ENCODE results near the gene RAVER2. TPM values are rescaled to one million over a fixed set of nuclear protein-coding genes. Genes with fewer than 3 reads are reported as not detected.
A peak's percentile ranks its signal among the peaks of the same experiment; 100 is the strongest.

RAVER2 gene
- polyA plus RNA-seq (2013, experiment 1 of 2), result 6.4 TPM
- 6.5 TPM for polyA plus RNA-seq (2013, experiment 2 of 2)

DNA sequence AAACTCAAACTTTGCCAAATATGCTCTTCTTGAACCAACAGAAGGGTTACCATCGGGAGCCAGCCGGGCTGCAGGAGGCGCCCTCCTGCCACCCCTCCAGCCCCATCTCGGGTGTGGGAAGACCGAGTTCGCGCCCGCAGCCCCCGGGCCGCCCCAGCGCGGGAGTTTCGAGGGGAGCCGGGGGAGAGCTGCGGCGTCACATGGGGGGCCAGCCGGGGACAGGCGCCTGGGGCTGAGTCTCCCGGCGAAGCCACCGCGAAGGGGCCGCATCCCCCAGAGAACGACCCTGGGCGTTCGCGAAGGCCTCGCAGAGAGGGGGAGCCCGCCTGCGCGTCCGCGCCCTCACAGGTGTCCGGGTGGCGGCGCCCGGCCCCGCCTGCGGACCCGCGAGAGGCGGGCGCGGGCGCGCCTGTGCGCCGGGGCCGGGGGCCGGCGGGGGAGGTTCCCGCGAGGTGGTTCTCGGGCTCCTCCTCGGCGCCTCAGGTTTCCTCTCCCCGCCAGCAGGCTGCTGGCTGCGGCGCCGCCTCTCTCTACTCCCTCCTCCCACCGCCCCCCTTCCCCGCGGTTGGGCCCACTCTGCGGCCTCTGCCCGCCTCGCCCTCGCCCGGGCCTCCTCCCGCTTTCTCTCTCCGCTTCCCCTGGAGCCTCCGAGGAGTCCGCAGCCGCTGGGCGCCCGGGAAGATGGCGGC is at the start of gene RAVER2:
TSS of gene RAVER2 (plus strand) at position 584 of the 689 bp plus-strand sequence. CDS start at position 682, 98 bp downstream.
- H2BK120ac ChIP-seq (ENCODE audit: low read depth, low read length), result peak within 1 kb of the TSS; percentile 79
- peaks cover 5% of the 10 kb centered on the region for H3K79me1 ChIP-seq (replicated peaks; ENCODE audit: low read length, poor library complexity, severe bottlenecking)
- peaks cover 2% of the 10 kb centered on the region for H3K4me1 ChIP-seq (ENCODE audit: control insufficient read depth, insufficient read depth, low read depth, low read length)
- H2BK12ac ChIP-seq (ENCODE audit: low read length in 2 of 2), result peak within 1 kb of the TSS in 1 of 2 experiments; percentile 72
- H3K4ac ChIP-seq (ENCODE audit: low read depth in 1 of 2, low read length in 2 of 2), result peak within 1 kb of the TSS in 1 of 2 experiments; percentile 75
- H2BK15ac ChIP-seq (ENCODE audit: low read depth, poor library complexity, severe bottlenecking), result peak within 1 kb of the TSS; percentile 83
- peak within 1 kb of the TSS; percentile 75 for H3K9ac ChIP-seq (ENCODE audit: low read length)
- under 1% methylated on average over 60 of the region's 76 CpGs for WGBS
- H3K36me3 ChIP-seq (ENCODE audit: control insufficient read depth in 1 of 2, insufficient read depth in 2 of 2, low read depth in 1 of 2, low read length in 2 of 2), result no peaks in the 10 kb centered on the region
- H4K8ac ChIP-seq (ENCODE audit: low read length), result peak within 1 kb of the TSS; percentile 82
- peak within 1 kb of the TSS; percentile 97 for H3K4me2 ChIP-seq (ENCODE audit: low read length, poor library complexity, severe bottlenecking)
- peak within 1 kb of the TSS; percentile 82 to 84 for H3K4me3 ChIP-seq (ENCODE audit: insufficient read depth in 1 of 2, low read depth in 1 of 2, low read length in 2 of 2)
- peak within 1 kb of the TSS; percentile 62 to 84 for H3K18ac ChIP-seq (ENCODE audit: low read depth in 1 of 2, low read length in 2 of 2)
- peak within 1 kb of the TSS; percentile 93 for H2AFZ ChIP-seq (ENCODE audit: low read depth, low read length)
- H3K14ac ChIP-seq (ENCODE audit: low read length in 2 of 2), result peak within 1 kb of the TSS in 1 of 2 experiments; percentile 97
- H3K23ac ChIP-seq (ENCODE audit: low read length in 2 of 2), result peak within 1 kb of the TSS in 1 of 2 experiments; percentile 99
- DNase-seq, result peak; percentile 75
- H3K27me3 ChIP-seq (ENCODE audit: control insufficient read depth in 1 of 2, insufficient read depth in 1 of 2, low read length in 2 of 2), result peaks cover 0 to 4% of the 10 kb centered on the region in 2 experiments
- H3K27ac ChIP-seq (ENCODE audit: low read length, poor library complexity, severe bottlenecking), result no peak within 1 kb of the TSS
- no peak within 1 kb of the TSS for H2BK5ac ChIP-seq (ENCODE audit: low read depth, low read length, poor library complexity, severe bottlenecking)
- H4K91ac ChIP-seq (ENCODE audit: low read length), result peak within 1 kb of the TSS; percentile 15
- no peaks in the 10 kb centered on the region for H3K9me3 ChIP-seq (ENCODE audit: control insufficient read depth, low read length)
- H2AK5ac ChIP-seq (ENCODE audit: low read length, severe bottlenecking), result no peak within 1 kb of the TSS

- DNase-seq, result no peak
- H2BK12ac ChIP-seq (ENCODE audit: low read length in 2 of 2), result no peak overlapping the region
- H3K4me3 ChIP-seq (ENCODE audit: insufficient read depth in 1 of 2, low read depth in 1 of 2, low read length in 2 of 2), result no peak overlapping the region
- no peak overlapping the region for H2BK15ac ChIP-seq (ENCODE audit: low read depth, poor library complexity, severe bottlenecking)
- no peaks in the 10 kb centered on the region for H3K27me3 ChIP-seq (ENCODE audit: control insufficient read depth in 1 of 2, insufficient read depth in 1 of 2, low read length in 2 of 2)
- H3K27ac ChIP-seq (ENCODE audit: low read length, poor library complexity, severe bottlenecking), result no peak overlapping the region
- H2AK5ac ChIP-seq (ENCODE audit: low read length, severe bottlenecking), result no peak overlapping the region
- H3K23ac ChIP-seq (ENCODE audit: low read length in 2 of 2), result no peak overlapping the region
- H3K18ac ChIP-seq (ENCODE audit: low read depth in 1 of 2, low read length in 2 of 2), result no peak overlapping the region
- H3K9ac ChIP-seq (ENCODE audit: low read length), result no peak overlapping the region
- H2AFZ ChIP-seq (ENCODE audit: low read depth, low read length), result no peak overlapping the region
- H4K91ac ChIP-seq (ENCODE audit: low read length), result no peak overlapping the region
- no peak overlapping the region for H3K4me2 ChIP-seq (ENCODE audit: low read length, poor library complexity, severe bottlenecking)
- no peak overlapping the region for H3K4ac ChIP-seq (ENCODE audit: low read depth in 1 of 2, low read length in 2 of 2)
- peaks cover 3% of the 10 kb centered on the region in 2 experiments for H3K36me3 ChIP-seq (ENCODE audit: control insufficient read depth in 1 of 2, insufficient read depth in 2 of 2, low read depth in 1 of 2, low read length in 2 of 2)
- no peak overlapping the region for H3K14ac ChIP-seq (ENCODE audit: low read length in 2 of 2)
- no peaks in the 10 kb centered on the region for H3K79me1 ChIP-seq (replicated peaks; ENCODE audit: low read length, poor library complexity, severe bottlenecking)
- no peak overlapping the region for H2BK120ac ChIP-seq (ENCODE audit: low read depth, low read length)
- H3K4me1 ChIP-seq (ENCODE audit: control insufficient read depth, insufficient read depth, low read depth, low read length), result peaks cover 2% of the 10 kb centered on the region
- WGBS, result 95% methylated on average over 1 of the region's 3 CpGs
- no peak overlapping the region for H2BK5ac ChIP-seq (ENCODE audit: low read depth, low read length, poor library complexity, severe bottlenecking)
- H3K9me3 ChIP-seq (ENCODE audit: control insufficient read depth, low read length), result no peaks in the 10 kb centered on the region
- H4K8ac ChIP-seq (ENCODE audit: low read length), result no peak overlapping the region
These were observed 48.0 kb upstream of the RAVER2 start for GRCh38 chr1:64696879-64697278.

DNA sequence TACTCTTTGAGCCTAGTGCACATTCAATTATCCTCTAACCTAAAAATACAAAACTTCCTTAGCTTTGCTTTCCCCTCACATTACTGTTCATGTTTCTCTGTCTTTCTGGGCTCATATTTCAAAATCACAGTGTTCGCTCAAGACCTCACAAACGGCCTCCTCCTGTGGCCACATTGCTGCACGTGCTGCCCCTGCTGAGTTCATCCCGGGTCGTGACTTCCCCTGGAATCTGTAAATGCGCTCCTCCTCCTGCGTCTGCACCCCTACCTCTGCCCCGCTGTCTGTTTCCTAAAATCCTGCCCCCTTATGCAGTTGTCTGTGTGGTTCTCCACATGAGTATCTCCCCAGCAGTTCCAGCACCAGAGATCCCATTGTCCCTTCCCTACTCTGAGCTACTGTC is 45.5 kb upstream of the RAVER2 start:
- no peak overlapping the region for H2BK12ac ChIP-seq (ENCODE audit: low read length in 2 of 2)
- no peak overlapping the region for H3K14ac ChIP-seq (ENCODE audit: low read length in 2 of 2)
- H2BK5ac ChIP-seq (ENCODE audit: low read depth, low read length, poor library complexity, severe bottlenecking), result no peak overlapping the region
- no peak for DNase-seq
- no peaks in the 10 kb centered on the region for H3K9me3 ChIP-seq (ENCODE audit: control insufficient read depth, low read length)
- WGBS, result 71% methylated on average over 8 of the region's 8 CpGs
- no peaks in the 10 kb centered on the region for H3K36me3 ChIP-seq (ENCODE audit: control insufficient read depth in 1 of 2, insufficient read depth in 2 of 2, low read depth in 1 of 2, low read length in 2 of 2)
- H2BK120ac ChIP-seq (ENCODE audit: low read depth, low read length), result no peak overlapping the region
- no peak overlapping the region for H3K4me3 ChIP-seq (ENCODE audit: insufficient read depth in 1 of 2, low read depth in 1 of 2, low read length in 2 of 2)
- H2BK15ac ChIP-seq (ENCODE audit: low read depth, poor library complexity, severe bottlenecking), result no peak overlapping the region
- H3K27ac ChIP-seq (ENCODE audit: low read length, poor library complexity, severe bottlenecking), result no peak overlapping the region
- H3K4me2 ChIP-seq (ENCODE audit: low read length, poor library complexity, severe bottlenecking), result no peak overlapping the region
- H3K9ac ChIP-seq (ENCODE audit: low read length), result no peak overlapping the region
- H4K91ac ChIP-seq (ENCODE audit: low read length), result no peak overlapping the region
- H3K27me3 ChIP-seq (ENCODE audit: control insufficient read depth in 1 of 2, insufficient read depth in 1 of 2, low read length in 2 of 2), result no peaks in the 10 kb centered on the region
- no peak overlapping the region for H2AK5ac ChIP-seq (ENCODE audit: low read length, severe bottlenecking)
- no peak overlapping the region for H4K8ac ChIP-seq (ENCODE audit: low read length)
- H3K79me1 ChIP-seq (replicated peaks; ENCODE audit: low read length, poor library complexity, severe bottlenecking), result no peaks in the 10 kb centered on the region
- H3K4ac ChIP-seq (ENCODE audit: low read depth in 1 of 2, low read length in 2 of 2), result no peak overlapping the region
- H3K23ac ChIP-seq (ENCODE audit: low read length in 2 of 2), result no peak overlapping the region
- H3K18ac ChIP-seq (ENCODE audit: low read depth in 1 of 2, low read length in 2 of 2), result no peak overlapping the region
- H3K4me1 ChIP-seq (ENCODE audit: control insufficient read depth, insufficient read depth, low read depth, low read length), result peaks cover 2% of the 10 kb centered on the region
- H2AFZ ChIP-seq (ENCODE audit: low read depth, low read length), result no peak overlapping the region

GRCh38 chr1:64701071-64701470 is 43.8 kb upstream of the RAVER2 start:
- Histone ChIP-seq H3K27me3 (ENCODE audit: control insufficient read depth in 1 of 2, insufficient read depth in 1 of 2, low read length in 2 of 2) (no peaks in the 10 kb centered on the region), H4K8ac (ENCODE audit: low read length) (no peak overlapping the region), H3K18ac (ENCODE audit: low read depth in 1 of 2, low read length in 2 of 2) (no peak overlapping the region), H2AK5ac (ENCODE audit: low read length, severe bottlenecking) (no peak overlapping the region), H3K23ac (ENCODE audit: low read length in 2 of 2) (no peak overlapping the region), H3K4me2 (ENCODE audit: low read length, poor library complexity, severe bottlenecking) (no peak overlapping the region), H2BK12ac (ENCODE audit: low read length in 2 of 2) (no peak overlapping the region), H2BK15ac (ENCODE audit: low read depth, poor library complexity, severe bottlenecking) (no peak overlapping the region), H3K36me3 (ENCODE audit: control insufficient read depth in 1 of 2, insufficient read depth in 2 of 2, low read depth in 1 of 2, low read length in 2 of 2) (no peaks in the 10 kb centered on the region), H3K4me1 (ENCODE audit: control insufficient read depth, insufficient read depth, low read depth, low read length) (peaks cover 2% of the 10 kb centered on the region), H2BK120ac (ENCODE audit: low read depth, low read length) (no peak overlapping the region), H2AFZ (ENCODE audit: low read depth, low read length) (no peak overlapping the region), H3K4ac (ENCODE audit: low read depth in 1 of 2, low read length in 2 of 2) (no peak overlapping the region), H3K14ac (ENCODE audit: low read length in 2 of 2) (no peak overlapping the region), H3K9me3 (ENCODE audit: control insufficient read depth, low read length) (no peaks in the 10 kb centered on the region), H3K4me3 (ENCODE audit: insufficient read depth in 1 of 2, low read depth in 1 of 2, low read length in 2 of 2) (no peak overlapping the region), H3K9ac (ENCODE audit: low read length) (no peak overlapping the region), H2BK5ac (ENCODE audit: low read depth, low read length, poor library complexity, severe bottlenecking) (no peak overlapping the region), H3K79me1 (replicated peaks; ENCODE audit: low read length, poor library complexity, severe bottlenecking) (no peaks in the 10 kb centered on the region), H4K91ac (ENCODE audit: low read length) (no peak overlapping the region), H3K27ac (ENCODE audit: low read length, poor library complexity, severe bottlenecking) (no peak overlapping the region)
- no peak for DNase-seq
- WGBS, result 84% methylated on average over 5 of the region's 5 CpGs

Measured in mesenchymal stem cell (in vitro differentiated cells and primary cell).